Psoas muscle (tissue), 8 donors: ENCODE results near the gene IFT20. TPM values are rescaled to one million over a fixed set of nuclear protein-coding genes. Genes with fewer than 3 reads are reported as not detected.

Experiments
- ATAC-seq, 4 donors: fragments of 200-7000 bp; cut with Tn5 transposase; one replicate each; pipeline ENCODE4 v1.9.1; 2020; ENCODE audit warnings: moderate library complexity in 3 of 4, mild to moderate bottlenecking in 2 of 4
- DNase-seq, 2 donors: peaks; one replicate each; pipeline ENCODE4 v3.0.0-alpha.2; 2020
- H3K27ac ChIP-seq: fragments of 200-600 bp; one replicate; pipeline ENCODE4 v1.8.0; 2022
- H3K27me3 ChIP-seq, 3 donors: fragments of 200-600 bp in 1 of 3; one replicate each; pipeline versions ENCODE4 v1.6.1 to v1.8.0; 2013 to 2022; ENCODE audit warnings: low read length in 2 of 3, mild to moderate bottlenecking in 2 of 3, moderate library complexity in 1 of 3; ENCODE audit not compliant: insufficient read depth in 3 of 3
- H3K36me3 ChIP-seq, 2 donors: fragments of 200-600 bp in 1 of 2; one replicate each; pipeline versions ENCODE4 v1.6.1 to v1.8.0; 2013 to 2022; ENCODE audit warnings: low read depth in 1 of 2, mild to moderate bottlenecking in 1 of 2, moderate library complexity in 1 of 2; ENCODE audit not compliant: insufficient read depth in 1 of 2
- H3K4me1 ChIP-seq: fragments of 200-600 bp; one replicate; pipeline ENCODE4 v1.8.0; 2022
- H3K4me3 ChIP-seq: fragments of 200-600 bp; one replicate; pipeline ENCODE4 v1.8.0; 2022; ENCODE audit warnings: mild to moderate bottlenecking
- H3K9me3 ChIP-seq: fragments of 200-600 bp; one replicate; pipeline ENCODE4 v1.8.0; 2022
- WGBS, 3 donors: extraction: QIAGEN DNeasy Blood & Tissue Kit; methylation state at CpG; one replicate each; pipeline versions ENCODE4 v1.1.6 to v1.1.7; 2013; 5-methylcytosine and 5-hydroxymethylcytosine counted together
- intact Hi-C, 2 donors: fragments of 100-400 bp; cut with DNase I; formaldehyde crosslinking; loops; one replicate each; pipeline versions ENCODE4 v1.11.0 to v1.14.2; 2022
- long read RNA-seq, 2 donors: library from polyadenylated mRNA; unstranded; transcript quantifications; one replicate each; pipeline ENCODE4 v2.0.0, GENCODE V29; 2021
- polyA plus RNA-seq, 3 donors: library from polyadenylated mRNA; stranded (reverse); fragments of 200-250 nt; gene quantifications; one replicate each; pipeline ENCODE4 v1.2.3, GENCODE V29; 2013
- total RNA-seq, 4 donors: library from RNA; stranded (reverse); fragmentation: NEBNext Ultra II Directional in 2 of 4; extraction: Animal tissue kit (Norgen Biotek cat#: 25700) in 2 of 4; gene quantifications; one replicate each; pipeline versions ENCODE4 v1.2.1 to v1.2.4, GENCODE V29; 2021 to 2023
- TF ChIP-seq, protein P1 (sequence below): fragments of 200-600 bp; IDR thresholded peaks from one replicate; pipeline ENCODE4 v1.8.0; 2022; ENCODE audit warnings: antibody characterized with exemption
- donor health status: healthy with polysubstance abuse.
- donor health status: DM: no; HTN: no; CAD: no; lungs with moderate emphysema.
- donor health status: Bipolar disorder and iron deficiency.
- donor health status: healthy.
- donor health status: DM: yes; HTN: yes; CAD: no.
- donor health status: DM: no; HTN: no; CAD: no.
- donor health status: DM: no; HTN: no; CAD: no.
- donor health status: DM: yes; HTN: yes; CAD: no.

IFT20 gene, protein sequence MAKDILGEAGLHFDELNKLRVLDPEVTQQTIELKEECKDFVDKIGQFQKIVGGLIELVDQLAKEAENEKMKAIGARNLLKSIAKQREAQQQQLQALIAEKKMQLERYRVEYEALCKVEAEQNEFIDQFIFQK
- total RNA-seq (1 to 10 TPM; 4.4 to 8.7 (median 5.4) TPM), polyA plus RNA-seq (10 to 100 TPM in 1 of 3 donors, 1 to 10 TPM in 2; 6.3 to 32.1 (median 8.7) TPM)
- long read RNA-seq, donor 1, partial matches to known transcripts, result 0 of 2 reads
- long read RNA-seq, donor 1, other reads (novel, unspliced or antisense), result 2 of 2 reads
- long read RNA-seq, donor 2, partial matches to known transcripts, result 0 of 1 reads
- long read RNA-seq, donor 2, other reads (novel, unspliced or antisense), result 0 of 1 reads

DNA sequence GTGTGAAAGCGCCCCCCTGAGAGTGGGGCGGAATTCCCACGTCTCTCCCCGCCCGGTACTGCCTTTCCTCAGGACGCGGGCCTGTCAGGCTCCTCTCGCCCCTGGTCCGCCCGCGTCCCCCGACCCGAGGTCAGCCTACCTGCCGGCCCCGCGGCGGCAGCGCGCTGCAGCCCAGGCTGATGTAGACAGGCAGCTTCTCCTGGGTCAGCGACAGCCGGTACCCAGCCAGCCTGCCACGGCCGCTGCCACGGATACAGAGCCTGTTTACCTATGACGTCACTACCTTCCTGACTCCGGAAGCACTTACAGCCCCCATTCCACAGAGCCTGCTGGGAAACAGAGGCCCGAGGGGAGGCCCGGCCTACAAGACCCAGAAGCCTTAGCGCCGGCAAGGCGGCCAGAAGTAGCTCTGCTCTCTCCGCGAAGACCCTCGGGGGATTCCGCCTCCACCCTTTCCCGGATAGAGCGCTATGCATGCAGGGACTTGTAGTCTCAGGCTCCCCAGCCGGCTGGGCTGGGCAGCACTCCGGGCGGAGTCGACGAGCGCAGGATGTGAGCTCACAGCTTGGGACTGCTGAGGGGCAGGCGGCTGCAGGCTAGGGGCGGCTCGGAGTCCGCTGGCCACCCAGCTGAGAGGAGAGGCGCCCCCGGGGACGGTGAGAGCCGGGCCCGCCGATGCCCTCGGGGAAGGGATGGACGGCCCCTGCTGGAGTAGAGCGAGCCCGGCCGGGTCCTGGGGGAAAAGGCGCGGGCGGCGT, at the start of gene IFT20, which contains the start of gene TNFAIP1:
IFT20 (minus strand) TSS at position 272 of the 758 bp plus-strand sequence. CDS start 3,487 bp downstream, outside the sequence.
TNFAIP1 (plus strand) TSS at position 561 of the 758 bp plus-strand sequence. CDS start 3,761 bp downstream, outside the sequence.
- ATAC-seq, result peak; percentile 97 to 98 (median 98)
- Histone ChIP-seq H3K4me1 (peaks cover 29% of the 10 kb centered on the region), H3K36me3 (peaks cover 0 to 35% of the 10 kb centered on the region in 2 donors), H3K9me3 (no peaks in the 10 kb centered on the region), H3K27ac (peak within 1 kb of the TSS; percentile 94), H3K4me3 (peak within 1 kb of the TSS; percentile 86), H3K27me3 (no peaks in the 10 kb centered on the region)
- intact Hi-C loops, result loop anchor here (2.0 to 5.0 kb wide), 2 partner anchors 17 to 617 kb away; partner anchors contain the start of genes PHF12 (in 1 of the 2) and TMEM97 (in 1 of the 2)
- TF ChIP-seq, protein P1, sequence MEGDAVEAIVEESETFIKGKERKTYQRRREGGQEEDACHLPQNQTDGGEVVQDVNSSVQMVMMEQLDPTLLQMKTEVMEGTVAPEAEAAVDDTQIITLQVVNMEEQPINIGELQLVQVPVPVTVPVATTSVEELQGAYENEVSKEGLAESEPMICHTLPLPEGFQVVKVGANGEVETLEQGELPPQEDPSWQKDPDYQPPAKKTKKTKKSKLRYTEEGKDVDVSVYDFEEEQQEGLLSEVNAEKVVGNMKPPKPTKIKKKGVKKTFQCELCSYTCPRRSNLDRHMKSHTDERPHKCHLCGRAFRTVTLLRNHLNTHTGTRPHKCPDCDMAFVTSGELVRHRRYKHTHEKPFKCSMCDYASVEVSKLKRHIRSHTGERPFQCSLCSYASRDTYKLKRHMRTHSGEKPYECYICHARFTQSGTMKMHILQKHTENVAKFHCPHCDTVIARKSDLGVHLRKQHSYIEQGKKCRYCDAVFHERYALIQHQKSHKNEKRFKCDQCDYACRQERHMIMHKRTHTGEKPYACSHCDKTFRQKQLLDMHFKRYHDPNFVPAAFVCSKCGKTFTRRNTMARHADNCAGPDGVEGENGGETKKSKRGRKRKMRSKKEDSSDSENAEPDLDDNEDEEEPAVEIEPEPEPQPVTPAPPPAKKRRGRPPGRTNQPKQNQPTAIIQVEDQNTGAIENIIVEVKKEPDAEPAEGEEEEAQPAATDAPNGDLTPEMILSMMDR, result no peak
- 0 to 1% (median 1%) methylated on average over 61 to 62 of the region's 62 CpGs for WGBS, 3 donors
- peak; percentile 99 to 100 for DNase-seq

DNA sequence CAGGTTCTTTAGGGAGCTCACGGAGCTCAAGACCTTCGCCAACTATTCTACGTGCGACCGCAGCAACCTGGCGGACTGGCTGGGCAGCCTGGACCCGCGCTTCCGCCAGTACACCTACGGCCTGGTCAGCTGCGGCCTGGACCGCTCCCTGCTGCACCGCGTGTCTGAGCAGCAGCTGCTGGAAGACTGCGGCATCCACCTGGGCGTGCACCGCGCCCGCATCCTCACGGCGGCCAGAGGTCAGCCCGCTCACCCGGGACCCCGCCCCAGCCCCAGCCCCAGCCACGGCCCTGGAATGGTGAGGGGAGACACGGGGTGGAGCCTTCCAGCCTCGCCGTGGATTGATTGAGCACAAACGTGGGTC, 49.7 kb upstream of the IFT20 start:
- Histone ChIP-seq H3K27me3 (peaks cover 0 to 5% (median 0%) of the 10 kb centered on the region in 3 donors), H3K9me3 (no peaks in the 10 kb centered on the region), H3K27ac (no peak overlapping the region), H3K4me3 (peak overlapping the region; percentile 54), H3K36me3 (peaks cover 3 to 26% of the 10 kb centered on the region in 2 donors), H3K4me1 (no peaks in the 10 kb centered on the region)
- TF ChIP-seq, protein P1, result no peak
- WGBS, 3 donors, result 41 to 54% (median 52%) methylated on average over 28 to 29 of the region's 29 CpGs
- intact Hi-C loops, result no loop called here
- ATAC-seq (no peak), DNase-seq (peak in 1 of 2 donors; percentile 36)

DNA sequence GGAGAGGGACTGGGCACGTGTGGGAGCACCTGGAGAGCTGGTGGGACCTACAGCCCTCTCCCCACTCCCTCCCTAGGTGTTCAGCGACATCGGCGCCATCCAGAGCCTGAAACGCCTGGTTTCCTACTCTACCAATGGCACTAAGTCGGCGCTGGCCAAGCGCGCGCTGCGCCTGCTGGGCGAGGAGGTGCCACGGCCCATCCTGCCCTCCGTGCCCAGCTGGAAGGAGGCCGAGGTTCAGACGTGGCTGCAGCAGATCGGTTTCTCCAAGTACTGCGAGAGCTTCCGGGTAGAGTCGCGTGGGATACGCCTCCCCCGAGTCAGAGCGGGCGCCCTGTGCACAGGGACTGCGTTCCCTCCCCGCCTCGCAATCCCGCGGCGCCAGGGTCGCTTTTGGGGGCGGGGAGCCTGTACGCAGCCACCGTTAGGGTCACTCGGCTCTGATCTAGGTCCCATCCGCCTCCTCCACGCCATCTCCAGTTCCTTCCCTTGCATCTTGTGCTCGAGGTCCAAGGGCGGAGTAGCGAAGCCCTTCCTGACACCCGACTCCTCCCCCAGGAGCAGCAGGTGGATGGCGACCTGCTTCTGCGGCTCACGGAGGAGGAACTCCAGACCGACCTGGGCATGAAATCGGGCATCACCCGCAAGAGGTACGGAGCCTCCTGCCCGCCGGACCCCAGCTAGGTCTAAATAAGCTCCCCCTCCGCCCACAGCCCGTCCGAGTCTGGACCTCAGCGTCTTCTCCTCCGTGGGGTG, 49.2 kb upstream of the IFT20 start:
- 32 to 41% (median 38%) methylated on average over 47 to 56 of the region's 56 CpGs for WGBS, 3 donors
- intact Hi-C loops, result no loop called here
- DNase-seq (peak in 1 of 2 donors; percentile 61), ATAC-seq (peak in 3 of 4 donors; percentile 23 to 63 (median 42))
- H3K4me3 ChIP-seq, result peak overlapping the region; percentile 54
- no peak overlapping the region for H3K27ac ChIP-seq
- peaks cover 3 to 20% of the 10 kb centered on the region in 2 donors for H3K36me3 ChIP-seq
- H3K27me3 ChIP-seq, result peaks cover 0 to 5% (median 0%) of the 10 kb centered on the region in 3 donors
- no peaks in the 10 kb centered on the region for H3K4me1 ChIP-seq
- TF ChIP-seq, protein P1, result no peak
- no peaks in the 10 kb centered on the region for H3K9me3 ChIP-seq

DNA sequence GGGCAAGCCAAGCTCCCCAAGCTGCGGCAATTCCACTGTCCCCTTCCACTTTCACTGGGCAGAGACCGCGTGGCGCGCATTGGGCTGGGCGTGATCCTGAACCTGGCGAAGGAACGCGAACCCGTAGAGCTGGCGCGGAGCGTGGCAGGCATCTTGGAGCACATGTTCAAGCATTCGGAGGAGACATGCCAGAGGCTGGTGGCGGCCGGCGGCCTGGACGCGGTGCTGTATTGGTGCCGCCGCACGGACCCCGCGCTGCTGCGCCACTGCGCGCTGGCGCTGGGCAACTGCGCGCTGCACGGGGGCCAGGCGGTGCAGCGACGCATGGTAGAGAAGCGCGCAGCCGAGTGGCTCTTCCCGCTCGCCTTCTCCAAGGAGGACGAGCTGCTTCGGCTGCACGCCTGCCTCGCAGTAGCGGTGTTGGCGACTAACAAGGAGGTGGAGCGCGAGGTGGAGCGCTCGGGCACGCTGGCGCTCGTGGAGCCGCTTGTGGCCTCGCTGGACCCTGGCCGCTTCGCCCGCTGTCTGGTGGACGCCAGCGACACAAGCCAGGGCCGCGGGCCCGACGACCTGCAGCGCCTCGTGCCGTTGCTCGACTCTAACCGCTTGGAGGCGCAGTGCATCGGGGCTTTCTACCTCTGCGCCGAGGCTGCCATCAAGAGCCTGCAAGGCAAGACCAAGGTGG, 46.0 kb upstream of the IFT20 start:
- intact Hi-C loops, result no loop called here
- peaks cover 0 to 5% (median 0%) of the 10 kb centered on the region in 3 donors for H3K27me3 ChIP-seq
- H3K4me3 ChIP-seq, result peak overlapping the region; percentile 22
- no peaks in the 10 kb centered on the region for H3K4me1 ChIP-seq
- ATAC-seq (peak in 1 of 4 donors; percentile 45), DNase-seq (peak in 1 of 2 donors; percentile 37)
- whole genome bisulfite sequencing, 3 donors, result 25 to 34% (median 33%) methylated on average over 64 to 72 of the region's 72 CpGs
- TF ChIP-seq, protein P1, result no peak
- no peaks in the 10 kb centered on the region for H3K9me3 ChIP-seq
- H3K36me3 ChIP-seq, result peaks cover 0 to under 1% of the 10 kb centered on the region in 2 donors
- H3K27ac ChIP-seq, result no peak overlapping the region
